Measurements from ENCODE around the gene PRSS3.

Gene PRSS3

DNA sequence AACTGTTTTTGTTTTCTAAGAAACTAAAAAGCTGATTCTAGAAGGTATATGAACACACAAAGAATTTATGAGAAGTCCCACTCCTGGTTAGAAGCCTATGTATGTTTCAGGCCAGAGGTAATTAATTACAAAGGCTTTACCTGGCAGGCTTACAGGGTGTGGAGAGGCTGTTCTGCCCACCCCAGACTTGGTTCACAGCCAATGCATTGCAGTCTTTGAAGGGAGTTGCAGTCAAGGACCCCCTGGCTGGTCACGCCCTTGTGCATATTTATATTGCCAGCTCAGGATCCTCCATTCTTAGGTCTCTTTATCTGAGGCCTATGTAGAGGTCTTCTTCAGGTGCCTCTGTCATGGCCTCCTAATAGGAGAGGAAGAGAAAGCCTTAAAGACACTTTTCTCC is 13.6 kb upstream of the PRSS3 start:
- H3K27me3 ChIP-seq (ENCODE audit: low read length), result no peaks in the 10 kb centered on the region
- TF ChIP-seq EZH2phosphoT487 (conservative IDR thresholded peaks at IDR 0.05; ENCODE audit: low read length), result no peak
- TF ChIP-seq, protein P1, sequence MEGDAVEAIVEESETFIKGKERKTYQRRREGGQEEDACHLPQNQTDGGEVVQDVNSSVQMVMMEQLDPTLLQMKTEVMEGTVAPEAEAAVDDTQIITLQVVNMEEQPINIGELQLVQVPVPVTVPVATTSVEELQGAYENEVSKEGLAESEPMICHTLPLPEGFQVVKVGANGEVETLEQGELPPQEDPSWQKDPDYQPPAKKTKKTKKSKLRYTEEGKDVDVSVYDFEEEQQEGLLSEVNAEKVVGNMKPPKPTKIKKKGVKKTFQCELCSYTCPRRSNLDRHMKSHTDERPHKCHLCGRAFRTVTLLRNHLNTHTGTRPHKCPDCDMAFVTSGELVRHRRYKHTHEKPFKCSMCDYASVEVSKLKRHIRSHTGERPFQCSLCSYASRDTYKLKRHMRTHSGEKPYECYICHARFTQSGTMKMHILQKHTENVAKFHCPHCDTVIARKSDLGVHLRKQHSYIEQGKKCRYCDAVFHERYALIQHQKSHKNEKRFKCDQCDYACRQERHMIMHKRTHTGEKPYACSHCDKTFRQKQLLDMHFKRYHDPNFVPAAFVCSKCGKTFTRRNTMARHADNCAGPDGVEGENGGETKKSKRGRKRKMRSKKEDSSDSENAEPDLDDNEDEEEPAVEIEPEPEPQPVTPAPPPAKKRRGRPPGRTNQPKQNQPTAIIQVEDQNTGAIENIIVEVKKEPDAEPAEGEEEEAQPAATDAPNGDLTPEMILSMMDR (IDR thresholded peaks at IDR 0.05; ENCODE audit: insufficient read depth, low read length, poor library complexity, severe bottlenecking), result no peak
- no peaks in the 10 kb centered on the region for H3K79me2 ChIP-seq (ENCODE audit: insufficient read depth, low read length)
- H3K9me3 ChIP-seq (ENCODE audit: insufficient read depth, low read length), result no peaks in the 10 kb centered on the region
- no peak overlapping the region for H2AFZ ChIP-seq (ENCODE audit: low read depth, low read length, severe bottlenecking)
- no peaks in the 10 kb centered on the region for H4K20me1 ChIP-seq (ENCODE audit: low read depth, low read length)
- no peaks in the 10 kb centered on the region for H3K36me3 ChIP-seq (ENCODE audit: low read length)
- no peak overlapping the region for H3K4me3 ChIP-seq (ENCODE audit: insufficient read depth, low read length, poor library complexity, severe bottlenecking)
- H3K4me2 ChIP-seq (ENCODE audit: low read depth, low read length, poor library complexity, severe bottlenecking), result no peak overlapping the region
- no peak overlapping the region for H3K9ac ChIP-seq (ENCODE audit: low read length)
- no peak overlapping the region for H3K27ac ChIP-seq (ENCODE audit: low read depth, low read length)
- no peaks in the 10 kb centered on the region for H3K9me2 ChIP-seq (replicated peaks; ENCODE audit: insufficient read depth, low read length)
- H3F3A ChIP-seq (ENCODE audit: insufficient read depth), result peaks cover 10% of the 10 kb centered on the region; the same call in 1 of the 2 replicates

DNA sequence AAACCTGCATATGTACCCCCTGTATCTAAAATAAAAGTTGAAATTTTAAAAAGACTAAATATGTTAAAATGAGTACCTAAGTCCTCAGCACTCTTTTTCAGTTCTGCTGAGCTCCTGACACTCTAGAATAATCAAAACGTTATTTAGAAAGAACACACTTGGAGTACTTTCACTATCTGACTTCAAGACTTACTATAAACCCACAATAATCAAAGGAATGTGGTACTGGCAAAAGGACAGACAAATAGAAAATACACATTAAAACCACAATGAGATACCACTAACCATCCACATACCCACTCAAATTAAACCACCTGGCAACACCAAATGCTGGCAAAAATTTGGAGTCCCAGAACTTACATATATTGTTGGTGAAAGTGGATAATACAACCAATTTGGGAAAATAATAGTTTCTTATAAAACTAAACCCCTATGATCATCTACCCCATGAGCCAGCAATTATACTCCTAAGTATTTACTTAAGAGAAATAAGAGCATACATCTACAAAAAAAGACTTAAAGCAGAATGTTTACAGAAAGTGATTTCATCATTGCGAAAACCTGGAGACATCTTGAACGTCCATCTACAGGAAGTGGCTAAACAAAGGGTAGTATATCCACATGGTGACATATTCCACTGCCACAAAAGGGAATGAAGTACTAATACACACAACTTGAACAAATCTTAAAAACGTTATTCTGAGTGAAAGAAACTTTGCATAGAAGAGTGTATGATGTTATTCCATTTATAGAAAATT is 12.8 kb upstream of the PRSS3 start:
- H3K27ac ChIP-seq (ENCODE audit: low read depth, low read length), result no peak overlapping the region
- H3K4me2 ChIP-seq (ENCODE audit: low read depth, low read length, poor library complexity, severe bottlenecking), result no peak overlapping the region
- H3K4me3 ChIP-seq (ENCODE audit: insufficient read depth, low read length, poor library complexity, severe bottlenecking), result no peak overlapping the region
- no peaks in the 10 kb centered on the region for H3K36me3 ChIP-seq (ENCODE audit: low read length)
- H2AFZ ChIP-seq (ENCODE audit: low read depth, low read length, severe bottlenecking), result no peak overlapping the region
- no peaks in the 10 kb centered on the region for H3K27me3 ChIP-seq (ENCODE audit: low read length)
- H3K9me3 ChIP-seq (ENCODE audit: insufficient read depth, low read length), result no peaks in the 10 kb centered on the region
- H3F3A ChIP-seq (ENCODE audit: insufficient read depth), result peaks cover 10% of the 10 kb centered on the region; the same call in 1 of the 2 replicates
- H4K20me1 ChIP-seq (ENCODE audit: low read depth, low read length), result no peaks in the 10 kb centered on the region
- H3K79me2 ChIP-seq (ENCODE audit: insufficient read depth, low read length), result no peaks in the 10 kb centered on the region
- no peaks in the 10 kb centered on the region for H3K9me2 ChIP-seq (replicated peaks; ENCODE audit: insufficient read depth, low read length)
- H3K9ac ChIP-seq (ENCODE audit: low read length), result no peak overlapping the region
- TF ChIP-seq, protein P1 (IDR thresholded peaks at IDR 0.05; ENCODE audit: insufficient read depth, low read length, poor library complexity, severe bottlenecking), result no peak
- TF ChIP-seq EZH2phosphoT487 (conservative IDR thresholded peaks at IDR 0.05; ENCODE audit: low read length), result no peak

DNA sequence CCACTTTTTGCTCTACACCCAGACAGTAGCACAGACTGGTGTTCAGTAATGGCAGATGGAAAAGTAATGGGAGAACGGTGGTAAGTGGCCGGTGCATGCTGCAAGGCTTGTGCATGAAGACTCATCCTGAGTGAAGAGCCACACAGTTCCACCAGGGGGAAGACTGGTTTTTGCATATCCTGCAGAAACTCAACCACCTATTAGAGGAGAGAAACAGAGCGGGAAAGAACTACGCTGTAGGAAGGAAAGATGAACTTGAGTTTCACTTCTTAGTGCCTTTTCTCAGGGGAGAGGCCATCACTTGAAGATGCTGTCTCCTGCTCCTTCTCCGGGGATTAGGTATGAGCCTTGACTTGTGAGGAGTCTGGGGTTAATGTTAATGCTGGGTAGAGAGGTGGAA is 9.4 kb upstream of the PRSS3 start:
- Histone ChIP-seq H2AFZ (ENCODE audit: low read depth, low read length, severe bottlenecking) (no peak overlapping the region), H3K4me3 (ENCODE audit: insufficient read depth, low read length, poor library complexity, severe bottlenecking) (no peak overlapping the region), H3K79me2 (ENCODE audit: insufficient read depth, low read length) (no peaks in the 10 kb centered on the region), H3K4me2 (ENCODE audit: low read depth, low read length, poor library complexity, severe bottlenecking) (no peak overlapping the region), H4K20me1 (ENCODE audit: low read depth, low read length) (no peaks in the 10 kb centered on the region), H3F3A (ENCODE audit: insufficient read depth) (0 out of 2 replicates have a peak, but pooled peaks cover 6% of the 10 kb centered on the region), H3K9ac (ENCODE audit: low read length) (no peak overlapping the region), H3K9me2 (replicated peaks; ENCODE audit: insufficient read depth, low read length) (no peaks in the 10 kb centered on the region), H3K36me3 (ENCODE audit: low read length) (no peaks in the 10 kb centered on the region), H3K27me3 (ENCODE audit: low read length) (no peaks in the 10 kb centered on the region), H3K27ac (ENCODE audit: low read depth, low read length) (no peak overlapping the region), H3K9me3 (ENCODE audit: insufficient read depth, low read length) (no peaks in the 10 kb centered on the region)
- TF ChIP-seq, protein P1 (IDR thresholded peaks at IDR 0.05; ENCODE audit: insufficient read depth, low read length, poor library complexity, severe bottlenecking), result peak; percentile 12
- TF ChIP-seq EZH2phosphoT487 (conservative IDR thresholded peaks at IDR 0.05; ENCODE audit: low read length), result no peak

Measured in SU-DHL-6 (cell line).